Activated CD8-positive, alpha-beta memory T cell treated with anti-CD3 and anti-CD28 coated beads, Interleukin-2, amount 50 U/mL, for 1 hour (primary cell): ENCODE data around the gene PARD3B.

Experiments
- DNase-seq: peaks from one replicate; pipeline ENCODE4 v3.0.0-alpha.2; 2020; ENCODE audit errors: extremely low read depth

The PARD3B gene

DNA sequence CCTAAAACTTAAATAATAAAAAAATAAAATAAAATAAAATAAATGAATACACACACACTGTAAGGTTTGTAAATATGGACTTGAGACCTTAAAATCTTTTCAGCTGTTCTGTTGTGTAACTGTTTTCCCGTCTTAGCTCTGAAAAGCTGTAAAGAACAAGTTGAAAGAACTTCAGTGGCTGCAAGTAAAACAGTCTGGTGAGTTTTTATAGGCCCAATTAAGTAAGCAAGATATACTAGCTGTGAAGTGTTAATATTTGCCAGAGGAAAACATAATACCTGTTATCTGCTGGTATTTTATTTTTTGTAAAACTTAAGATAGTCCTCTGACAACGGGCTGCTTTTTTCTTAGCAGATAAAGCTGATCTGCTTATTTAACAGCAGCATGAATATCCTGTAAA lies 960.1 kb downstream of the PARD3B start:
- no peak for DNase-seq

DNA sequence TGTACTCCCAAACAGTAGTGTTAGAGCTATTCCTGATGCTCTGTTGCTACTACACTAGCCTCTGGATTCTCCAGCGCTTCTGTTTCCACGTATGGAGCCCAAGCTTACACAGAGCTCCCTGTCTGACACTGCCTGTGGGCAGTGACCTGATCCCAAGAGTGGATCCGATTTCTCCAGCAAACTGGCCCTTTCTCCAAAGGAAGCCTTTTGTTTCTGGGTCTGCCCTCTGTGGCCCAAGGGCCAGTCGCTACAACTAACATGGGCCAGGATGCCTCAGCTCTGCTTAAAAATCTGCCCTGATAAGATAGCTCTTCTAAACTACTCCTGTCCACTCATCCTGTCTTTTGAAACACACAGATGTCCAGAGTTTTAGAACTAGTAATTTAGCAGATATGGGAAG lies 964.4 kb downstream of the PARD3B start:
- DNase-seq = no peak

DNA sequence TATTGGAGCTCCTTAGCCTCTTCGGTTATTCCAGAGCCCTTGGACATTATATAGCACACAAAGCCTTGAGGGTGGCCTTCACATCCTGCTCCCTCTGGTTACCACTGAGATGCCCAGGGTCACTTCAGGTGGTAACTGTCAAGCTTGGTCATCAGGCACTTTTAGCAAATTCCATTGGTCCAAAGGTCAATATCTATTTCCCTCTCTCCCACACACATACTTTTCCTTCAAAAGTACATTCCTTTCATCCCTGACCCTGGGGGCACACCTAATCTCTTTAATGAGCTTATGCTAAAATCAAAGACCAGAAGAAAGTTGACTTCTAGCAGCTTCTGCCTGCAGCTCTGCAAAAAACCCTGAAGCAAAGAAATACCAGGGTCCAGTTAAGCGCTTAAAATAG lies 965.1 kb downstream of the PARD3B start:
- DNase-seq = no peak

DNA sequence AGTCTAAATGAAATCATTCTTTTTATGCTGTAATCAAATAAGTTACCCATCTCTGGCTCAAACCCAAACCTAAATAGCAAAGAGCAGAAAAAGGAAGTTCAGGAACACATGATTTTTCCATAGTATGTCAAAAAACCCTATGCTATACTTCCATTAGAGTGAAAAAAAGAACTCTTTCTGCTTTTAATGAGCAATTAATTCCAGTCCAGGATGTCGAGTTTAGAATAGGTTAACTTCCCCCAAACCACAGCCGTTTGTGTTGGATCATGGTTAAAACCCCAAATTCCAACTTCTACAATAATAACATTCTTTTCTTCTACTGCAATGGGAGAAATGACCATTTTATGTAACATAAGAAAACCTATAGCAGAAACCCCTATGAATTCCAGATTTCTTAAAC lies 965.9 kb downstream of the PARD3B start:
- no peak for DNase-seq

DNA sequence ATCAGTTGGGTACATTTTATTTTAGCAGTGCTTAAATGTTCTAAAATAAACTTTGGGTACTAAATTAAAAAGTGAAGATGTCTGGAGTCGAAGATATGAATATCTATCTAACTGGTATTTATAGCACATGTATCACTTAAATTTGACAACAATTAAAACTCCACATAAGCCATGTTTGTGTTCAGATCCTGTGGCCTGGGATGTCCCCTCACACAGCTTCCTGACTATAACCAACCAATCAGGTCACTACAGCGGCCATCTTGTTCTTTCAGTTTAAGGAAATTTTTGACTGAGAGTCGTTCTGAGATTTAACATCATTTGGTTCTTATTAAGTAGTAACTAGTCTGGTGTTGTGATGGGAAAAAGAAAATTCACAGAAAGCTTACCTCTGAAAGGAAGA lies 966.4 kb downstream of the PARD3B start:
- no peak for DNase-seq

DNA sequence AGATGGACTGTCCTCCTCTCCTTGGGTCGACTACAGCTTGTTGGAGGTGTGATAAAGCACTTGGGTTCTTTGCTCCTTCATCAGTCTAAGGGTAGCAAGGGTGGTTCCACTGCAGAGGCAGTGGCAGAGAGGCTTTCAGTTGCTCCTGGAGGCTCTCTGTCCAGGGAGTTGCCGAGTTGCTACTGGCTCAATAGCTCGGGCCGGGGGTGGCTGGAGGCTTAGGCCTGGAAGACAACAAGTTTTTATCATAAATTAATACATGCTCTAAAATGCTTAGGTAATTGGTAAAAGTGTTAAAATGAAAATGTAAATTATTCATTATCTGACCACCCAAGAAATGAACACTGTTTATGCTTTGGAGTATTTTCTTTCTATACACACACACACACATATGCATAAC lies 975.0 kb downstream of the PARD3B start:
- DNase-seq = no peak

DNA sequence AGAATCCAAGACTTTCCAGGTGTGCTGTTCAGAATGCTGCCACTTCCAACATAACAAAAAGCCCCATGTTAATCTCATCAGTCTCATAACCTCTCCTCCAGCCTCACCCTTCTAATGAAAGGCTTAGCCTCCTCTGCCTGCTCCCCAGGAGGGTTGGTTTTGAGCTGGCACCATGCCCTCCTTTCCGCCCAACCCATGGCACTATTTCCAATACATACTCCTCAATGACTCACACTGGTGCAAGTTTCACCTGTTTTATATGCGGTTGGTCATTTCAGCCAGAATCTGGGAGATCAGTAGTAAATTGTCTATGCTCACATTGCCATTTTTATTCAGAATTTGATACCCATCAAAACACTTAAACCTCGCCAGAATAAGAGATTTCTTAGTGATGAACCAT lies 979.4 kb downstream of the PARD3B start:
- DNase-seq = no peak

DNA sequence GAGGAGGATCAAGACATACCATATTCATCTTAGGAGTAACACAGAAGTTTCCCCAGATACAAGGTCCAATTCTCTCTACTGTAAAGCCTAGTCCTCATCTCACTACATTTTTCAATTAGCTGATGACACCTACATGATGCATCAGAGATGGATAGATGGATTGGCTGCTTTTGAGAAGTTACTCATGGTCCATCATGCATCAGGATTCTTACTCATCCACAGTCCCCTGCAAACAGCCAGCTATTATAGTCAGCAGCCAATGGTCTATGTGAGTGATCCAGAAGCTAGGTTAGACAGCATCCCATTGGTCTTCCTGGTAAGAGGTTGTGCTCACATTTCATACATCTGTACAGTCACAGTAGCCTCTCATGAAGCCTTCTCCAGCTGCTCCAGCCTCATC lies 982.5 kb downstream of the PARD3B start:
- DNase-seq = no peak

DNA sequence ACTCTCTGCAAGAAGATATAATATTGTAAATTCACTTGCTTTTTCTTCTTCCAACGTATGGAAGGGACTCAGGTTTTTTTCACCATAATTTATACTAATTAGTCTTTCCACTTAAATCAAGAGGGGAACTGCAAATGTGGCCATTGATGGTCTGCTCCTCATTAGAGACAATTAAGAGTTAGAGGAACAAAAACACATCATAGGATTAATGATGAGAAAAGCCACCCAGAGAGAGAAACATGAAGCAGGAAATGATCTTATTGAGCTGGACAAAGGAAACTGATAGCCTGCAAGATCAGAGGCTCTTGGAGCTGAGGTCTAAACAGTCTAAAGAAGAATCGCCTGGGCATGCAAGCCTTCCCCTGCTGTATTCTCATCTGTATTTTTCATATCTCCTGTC lies 985.8 kb downstream of the PARD3B start:
- no peak for DNase-seq

DNA sequence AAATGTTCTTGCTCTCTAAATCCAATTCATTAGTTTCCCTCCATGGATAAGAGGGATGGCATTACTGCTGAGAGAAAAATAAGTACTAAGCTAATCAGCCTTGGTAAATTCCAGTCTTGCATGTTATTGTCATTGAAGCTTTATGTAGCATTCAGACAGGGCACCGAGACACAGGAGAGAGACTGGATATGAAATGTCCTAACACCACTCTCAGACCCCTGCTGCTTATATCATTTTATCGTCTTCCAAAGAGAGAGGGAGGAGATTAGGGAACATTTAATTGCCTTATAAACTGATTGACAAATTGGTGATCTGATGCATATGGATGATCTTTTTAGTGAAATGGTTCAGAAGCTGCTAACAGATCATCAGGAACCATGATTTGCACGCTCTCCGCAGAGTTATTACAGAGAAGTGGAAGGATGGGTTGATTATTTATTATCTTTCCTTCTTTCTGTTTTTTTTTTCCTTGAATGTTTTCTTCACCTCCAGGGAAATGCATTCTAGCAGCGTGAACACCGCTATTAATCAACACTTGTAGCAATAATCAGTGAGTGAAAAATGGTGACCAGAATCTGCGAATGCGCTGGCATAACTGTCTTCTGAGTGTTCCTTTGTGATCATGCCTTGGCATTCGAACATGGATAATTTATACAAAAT lies 986.3 kb downstream of the PARD3B start:
- no peak for DNase-seq

DNA sequence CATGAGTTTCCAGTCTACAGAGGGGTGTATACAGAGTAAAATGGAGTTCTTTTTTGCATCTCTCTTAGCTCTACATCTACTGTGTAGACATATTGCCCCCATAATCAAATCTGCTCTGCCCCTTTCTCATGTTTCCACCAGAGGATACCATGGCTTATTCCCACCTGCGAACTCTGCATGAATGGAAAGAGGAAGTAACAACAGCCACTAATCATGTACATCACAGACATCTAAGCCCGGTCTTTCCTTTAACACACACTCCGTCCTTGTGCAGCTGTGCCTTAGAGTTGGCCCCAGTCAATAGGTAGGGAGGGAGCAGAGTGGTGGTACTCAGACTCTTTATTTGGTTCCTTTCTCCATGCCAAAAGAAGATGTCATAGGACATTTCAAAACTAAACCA lies 989.7 kb downstream of the PARD3B start:
- DNase-seq = no peak

DNA sequence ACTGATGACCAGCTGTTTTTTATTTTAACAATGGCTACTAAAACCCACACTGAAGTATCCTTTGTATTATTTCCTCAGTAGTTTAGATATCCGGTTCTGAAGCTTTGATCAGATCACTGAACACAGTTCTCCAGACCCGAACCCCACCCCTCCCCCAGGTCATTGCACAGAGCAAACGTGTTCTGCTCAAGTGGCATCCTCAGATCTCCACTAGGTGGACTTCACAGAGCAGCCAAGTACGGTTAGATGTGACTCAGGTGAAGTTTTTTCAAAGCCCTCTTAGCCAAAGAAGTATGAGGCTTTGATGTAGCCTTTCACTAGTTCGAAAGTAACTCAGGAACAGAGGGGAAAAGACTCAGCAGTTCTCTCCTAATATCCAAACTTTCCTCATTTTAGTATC lies 994.3 kb downstream of the PARD3B start:
- DNase-seq = no peak

DNA sequence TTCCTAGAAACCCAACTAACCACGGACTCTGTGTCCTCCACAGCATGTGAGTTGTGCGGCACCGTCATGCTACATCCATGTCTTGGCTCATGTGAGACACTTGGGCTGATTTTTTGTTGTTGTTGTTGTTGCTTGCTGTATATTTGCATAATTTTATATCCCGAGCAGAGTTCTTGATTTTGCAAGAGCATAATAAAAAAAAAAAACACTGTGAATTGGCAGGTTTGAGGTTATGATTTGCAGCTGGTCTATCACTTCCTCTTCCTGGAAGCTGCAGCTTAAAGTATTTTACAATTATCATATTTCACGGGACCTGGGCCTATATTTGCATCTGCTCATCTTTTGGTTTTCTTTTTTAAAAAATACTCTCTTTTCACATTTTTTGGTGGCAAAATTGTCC lies 994.8 kb downstream of the PARD3B start:
- DNase-seq = no peak

DNA sequence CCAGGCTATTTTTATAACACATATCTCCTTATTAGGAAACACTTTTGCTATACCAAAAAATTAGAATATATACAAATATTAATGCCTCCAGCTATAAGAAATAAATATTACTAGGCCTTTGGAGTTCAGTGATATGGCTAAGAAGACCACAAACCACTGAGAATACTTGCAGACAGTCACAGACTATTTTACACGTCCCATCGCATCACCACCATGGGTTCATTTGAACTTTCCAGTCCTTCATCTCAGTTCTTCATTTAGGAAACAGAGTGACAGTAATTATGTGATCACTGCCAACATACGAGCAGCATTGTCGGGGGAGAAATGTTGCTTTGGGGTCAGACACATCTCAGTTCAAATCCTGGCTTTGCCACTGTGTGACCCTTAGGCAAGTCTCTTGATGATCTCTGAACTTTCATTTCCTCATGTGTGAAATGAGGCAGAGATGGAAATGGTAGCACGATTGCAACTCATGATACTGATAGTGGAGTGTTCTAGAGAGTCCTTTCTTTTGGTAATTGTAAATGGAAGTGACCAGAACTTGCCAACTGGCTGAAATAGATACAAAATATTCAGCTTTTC lies 998.1 kb downstream of the PARD3B start:
- no peak for DNase-seq

DNA sequence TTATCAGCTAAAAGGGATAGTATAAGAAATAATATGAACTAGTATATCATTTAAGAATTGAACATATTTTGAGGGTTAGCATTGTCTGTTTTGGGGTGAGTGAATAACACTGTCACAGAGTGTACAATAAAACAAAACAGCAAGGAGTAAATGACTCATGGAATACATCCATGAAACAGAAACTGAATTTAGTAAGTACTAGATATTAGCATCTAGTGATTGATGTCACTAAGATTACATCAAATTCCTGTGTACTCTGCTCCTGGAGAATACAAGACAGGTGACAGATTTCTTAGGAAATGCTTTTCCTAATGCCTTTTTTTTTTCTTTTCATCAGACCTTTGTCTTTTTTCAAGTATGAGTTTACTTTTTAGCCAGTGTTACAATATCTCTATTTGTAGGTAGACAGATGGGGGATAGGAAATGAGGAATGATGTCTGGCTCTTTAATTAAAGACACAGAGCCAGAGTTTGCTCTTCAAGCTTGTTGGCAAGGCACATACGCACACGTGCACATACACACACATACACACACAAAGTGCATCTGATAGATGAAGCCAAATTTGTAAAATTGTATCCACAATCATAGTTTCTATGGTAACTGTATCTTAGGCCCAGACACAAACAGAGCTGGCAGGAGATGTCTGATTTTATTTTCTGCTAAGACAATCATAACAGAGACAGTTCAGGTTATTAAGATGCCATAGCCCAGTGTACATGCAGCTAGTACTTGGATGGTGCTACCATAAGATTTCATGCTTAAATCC lies 998.8 kb downstream of the PARD3B start:
- no peak for DNase-seq

DNA sequence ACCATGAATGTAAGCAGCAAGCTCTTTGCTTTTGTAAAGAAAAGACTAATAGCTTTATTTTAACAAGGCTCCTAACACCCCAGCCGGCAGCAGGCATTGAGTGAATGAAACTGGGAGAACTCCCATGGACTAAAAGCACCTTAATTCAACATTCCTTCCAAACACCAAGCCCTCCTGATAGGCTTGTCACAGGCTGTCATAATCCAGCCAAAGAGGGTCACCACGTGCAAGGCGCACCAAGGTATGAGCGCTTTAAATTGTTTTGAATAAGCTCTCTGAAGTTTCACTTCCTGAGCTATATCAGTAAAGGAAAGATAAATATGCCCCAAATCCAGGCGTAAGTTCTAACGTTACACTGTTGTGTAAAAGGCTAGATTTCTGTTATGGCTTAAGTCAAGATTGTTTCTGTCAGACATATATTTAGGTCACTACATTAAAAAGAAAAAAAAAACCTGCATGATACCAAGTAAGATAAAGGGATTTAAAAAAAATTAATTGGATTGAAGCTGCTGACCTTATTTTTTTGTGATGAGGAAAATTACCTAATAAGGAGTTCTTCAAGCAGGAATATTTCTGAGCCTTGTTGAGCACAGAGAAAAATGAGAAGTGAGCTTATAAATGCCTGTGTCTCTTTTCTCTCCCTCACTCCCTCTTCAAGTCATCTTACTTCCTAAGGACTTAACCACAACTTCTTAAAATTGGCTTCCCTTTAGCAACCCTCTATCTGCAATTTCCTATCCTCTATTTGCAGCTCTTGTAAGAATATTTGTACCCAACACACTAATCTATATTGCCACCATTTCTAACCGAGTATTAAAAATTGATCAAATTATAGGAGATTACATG lies 1000.9 kb downstream of the PARD3B start:
- no peak for DNase-seq

DNA sequence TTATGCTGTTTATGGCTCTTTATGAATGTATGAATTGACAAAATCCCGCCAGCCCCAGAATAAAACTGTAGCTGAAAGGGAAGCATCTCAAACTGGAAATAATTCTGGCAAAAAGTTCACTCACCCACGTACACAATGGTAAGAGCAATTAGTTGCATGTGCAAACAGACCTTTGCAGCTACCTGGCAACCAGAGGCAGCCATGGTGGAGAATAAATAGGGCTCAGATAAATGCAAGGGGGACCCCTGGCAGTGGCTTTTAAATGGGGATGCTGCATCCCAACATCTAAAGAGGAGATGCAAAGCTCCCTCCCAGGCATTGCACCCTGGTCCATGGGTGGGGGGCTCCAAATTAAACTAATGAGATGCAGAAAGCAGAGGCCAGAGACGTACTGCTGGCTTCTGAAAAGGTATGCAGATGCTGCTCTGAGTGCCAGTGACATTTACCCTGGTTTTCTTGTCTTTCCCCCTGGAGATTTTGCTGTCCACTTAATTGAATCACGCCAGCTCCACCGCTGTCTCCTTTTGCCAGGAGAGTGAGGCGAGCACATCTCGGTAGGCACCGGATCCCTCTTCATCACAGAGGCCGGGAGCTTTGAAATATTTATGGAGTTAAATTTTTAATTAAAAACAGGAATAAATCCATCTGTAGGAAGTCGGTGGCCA lies 1010.4 kb downstream of the PARD3B start:
- DNase-seq = no peak

DNA sequence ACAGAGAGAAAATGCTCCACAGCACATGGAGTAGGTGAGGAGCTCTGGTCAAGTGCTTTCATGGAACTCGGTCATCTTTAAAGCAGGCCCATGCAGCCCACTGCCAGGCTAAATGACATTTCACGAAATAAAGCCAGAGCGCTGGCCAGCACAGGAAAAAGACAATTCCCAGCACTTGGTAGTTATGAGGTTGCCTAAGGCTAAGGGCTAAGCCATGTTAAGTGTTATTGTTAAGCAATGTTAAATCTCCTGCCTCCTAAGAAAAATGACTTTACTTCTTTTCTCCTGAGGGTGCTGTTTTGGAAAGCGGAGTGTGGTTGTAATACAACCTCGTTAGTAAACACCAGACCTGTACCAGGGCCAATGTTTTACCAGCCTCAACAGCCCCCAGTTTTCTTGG lies 1011.1 kb downstream of the PARD3B start:
- no peak for DNase-seq

DNA sequence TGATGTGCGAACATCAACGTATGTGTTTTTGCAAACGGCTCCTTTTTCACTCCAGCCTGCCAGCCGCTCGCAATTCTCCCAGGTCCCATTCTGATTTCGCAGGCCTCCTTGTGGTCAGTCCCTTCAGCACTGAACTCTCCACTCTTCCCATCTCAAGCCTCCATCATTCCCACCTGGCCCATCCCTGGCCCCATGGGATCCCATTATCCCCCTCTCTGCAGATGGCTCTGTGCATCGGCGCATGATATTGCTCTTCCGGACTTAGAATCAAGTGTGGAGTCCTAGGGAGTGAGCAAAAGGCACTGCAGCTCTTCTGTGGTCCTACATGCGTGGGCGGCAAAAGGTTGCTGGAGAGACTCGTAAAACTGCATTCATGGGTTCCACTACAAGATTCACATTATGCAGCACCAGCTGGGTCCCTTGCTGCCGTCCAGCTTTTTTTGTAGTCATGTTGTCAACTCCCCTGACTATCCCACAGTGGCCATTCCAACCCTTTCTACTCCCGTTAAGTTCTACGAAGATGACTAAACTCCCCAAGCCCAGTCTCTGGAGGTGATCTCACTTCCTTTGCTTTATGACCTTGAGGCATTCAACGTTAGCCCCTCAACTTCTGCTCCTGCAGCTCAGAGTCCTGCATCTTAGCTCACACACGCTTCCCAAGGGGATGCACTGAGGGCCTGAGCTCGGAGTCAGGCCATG lies 1011.7 kb downstream of the PARD3B start:
- DNase-seq = no peak

DNA sequence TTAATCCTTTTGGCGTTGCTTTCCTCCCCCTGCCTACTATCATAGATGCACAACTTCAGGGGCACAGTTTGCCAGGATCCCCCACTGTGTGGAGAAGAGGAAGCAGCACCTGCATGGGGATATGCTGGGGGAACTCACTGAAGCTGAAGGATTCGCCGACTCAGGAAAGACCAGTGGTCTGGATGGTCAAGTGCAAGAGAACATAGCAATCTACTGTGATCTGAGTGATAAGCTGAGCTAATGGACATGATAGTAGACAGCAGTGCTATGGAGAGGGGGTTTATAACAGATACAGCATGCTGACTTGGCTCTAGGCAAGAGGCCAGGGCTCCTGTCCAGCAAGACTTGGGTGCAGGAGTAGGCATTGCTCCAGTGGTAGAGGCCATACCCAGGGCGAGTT lies 1012.6 kb downstream of the PARD3B start:
- no peak for DNase-seq

DNA sequence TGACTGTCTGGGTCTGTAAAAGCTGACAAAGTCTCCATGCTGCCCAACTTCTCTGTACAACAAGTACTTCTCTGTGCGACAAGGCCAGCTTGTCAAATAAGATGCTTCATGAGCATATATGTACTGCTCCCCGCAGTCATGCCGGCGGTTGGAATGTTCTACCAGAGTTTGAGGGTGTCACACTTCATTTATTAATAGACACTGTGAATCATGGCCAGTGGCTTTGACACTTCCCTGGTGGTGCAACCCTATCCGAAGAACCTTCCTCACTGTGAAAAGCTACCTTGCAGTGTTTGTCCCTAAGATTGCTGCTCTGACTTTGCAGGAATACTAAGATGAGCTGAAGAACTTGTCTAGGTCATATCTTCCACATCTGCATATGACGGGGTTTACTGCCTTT lies 1016.2 kb downstream of the PARD3B start:
- DNase-seq = no peak
